HUES48 (cell line): ENCODE results near the gene GOLT1B.
"Not testable (repeated sequence)": the region's sequence is repeated elsewhere in the genome, so short reads cannot be mapped to it uniquely, and the experiment has no call there.

Experiments
- H3K27ac ChIP-seq: one replicate; pipeline ENCODE4 v1.7.0; 2013; ENCODE audit warnings: low read depth, low read length, inconsistent platforms
- H3K27me3 ChIP-seq: 2 replicates; pipeline ENCODE4 v1.6.1; 2013; ENCODE audit warnings: mild to moderate bottlenecking, low read length; ENCODE audit not compliant: control insufficient read depth, insufficient read depth
- H3K36me3 ChIP-seq: 2 replicates; pipeline ENCODE4 v1.6.1; 2013; ENCODE audit warnings: low read length; ENCODE audit not compliant: control insufficient read depth, insufficient read depth
- H3K4me1 ChIP-seq: 2 replicates; pipeline ENCODE4 v1.6.1; 2013; ENCODE audit warnings: mild to moderate bottlenecking, low read length; ENCODE audit not compliant: control insufficient read depth, insufficient read depth
- H3K4me3 ChIP-seq: 2 replicates; pipeline ENCODE4 v1.5.1; 2013; ENCODE audit warnings: mild to moderate bottlenecking, low read depth, low read length
- H3K9ac ChIP-seq: 2 replicates; pipeline ENCODE4 v1.6.1; 2013; ENCODE audit warnings: mild to moderate bottlenecking, low read depth, low read length, moderate library complexity
- H3K9me3 ChIP-seq: 2 replicates; pipeline ENCODE4 v1.6.1; 2013; ENCODE audit warnings: low read length; ENCODE audit not compliant: control insufficient read depth, insufficient read depth

GOLT1B gene

GRCh38 chr12:21501258-21502163 lies at the start of gene GOLT1B, which contains the start of gene RECQL:
Gene GOLT1B, plus strand, starts transcription at chr12:21501789. Its CDS starts 135 bp downstream, at chr12:21501924.
Gene RECQL, minus strand, starts transcription at chr12:21501635. Its CDS starts 2,065 bp downstream, at chr12:21499570.
- peaks cover 25% of the 10 kb centered on the region for H3K36me3 ChIP-seq
- H3K9ac ChIP-seq, result peak within 1 kb of the TSS; percentile 84
- no peaks in the 10 kb centered on the region for H3K9me3 ChIP-seq
- H3K27ac ChIP-seq, result peak within 1 kb of the TSS; percentile 89
- no peaks in the 10 kb centered on the region for H3K27me3 ChIP-seq
- H3K4me1 ChIP-seq, result peaks cover 9% of the 10 kb centered on the region
- H3K4me3 ChIP-seq, result peak within 1 kb of the TSS; percentile 81

GRCh38 chr12:21453312-21453852 lies 48.2 kb upstream of the GOLT1B start:
- no peaks in the 10 kb centered on the region for H3K9me3 ChIP-seq
- H3K9ac ChIP-seq, result no peak overlapping the region
- no peaks in the 10 kb centered on the region for H3K27me3 ChIP-seq
- H3K27ac ChIP-seq, result no peak overlapping the region
- H3K4me1 ChIP-seq, result no peaks in the 10 kb centered on the region
- peaks cover 5% of the 10 kb centered on the region; the same call in 1 of the 2 replicates for H3K36me3 ChIP-seq
- H3K4me3 ChIP-seq, result no peak overlapping the region

- Histone ChIP-seq H3K36me3 (peaks cover 7% of the 10 kb centered on the region; the same call in 1 of the 2 replicates), H3K9me3 (no peaks in the 10 kb centered on the region), H3K9ac (no peak overlapping the region), H3K27me3 (no peaks in the 10 kb centered on the region), H3K4me1 (no peaks in the 10 kb centered on the region), H3K4me3 (no peak overlapping the region), H3K27ac (no peak overlapping the region)
Measured at GRCh38 chr12:21456291-21456780, 45.3 kb upstream of the GOLT1B start.

GRCh38 chr12:21459474-21459873 lies 42.1 kb upstream of the GOLT1B start:
- Histone ChIP-seq H3K27ac (no peak overlapping the region), H3K27me3 (no peaks in the 10 kb centered on the region), H3K36me3 (peaks cover 8% of the 10 kb centered on the region; the same call in 1 of the 2 replicates), H3K9me3 (no peaks in the 10 kb centered on the region), H3K4me1 (no peaks in the 10 kb centered on the region), H3K9ac (no peak overlapping the region), H3K4me3 (no peak overlapping the region)

- not testable (repeated sequence) for H3K27me3 ChIP-seq, H3K9ac ChIP-seq, H3K4me3 ChIP-seq, H3K4me1 ChIP-seq, H3K9me3 ChIP-seq, H3K27ac ChIP-seq
- peaks cover 33% of the 10 kb centered on the region for H3K36me3 ChIP-seq
Measured at GRCh38 chr12:21467334-21467733, 34.3 kb upstream of the GOLT1B start.

GRCh38 chr12:21471294-21471693 lies 30.3 kb upstream of the GOLT1B start:
- Histone ChIP-seq H3K27ac (no peak overlapping the region), H3K9me3 (no peaks in the 10 kb centered on the region), H3K27me3 (no peaks in the 10 kb centered on the region), H3K36me3 (peaks cover 72% of the 10 kb centered on the region), H3K4me3 (no peak overlapping the region), H3K9ac (no peak overlapping the region), H3K4me1 (no peaks in the 10 kb centered on the region)

GRCh38 chr12:21472197-21472823 lies 29.3 kb upstream of the GOLT1B start:
- peaks cover 82% of the 10 kb centered on the region for H3K36me3 ChIP-seq
- no peaks in the 10 kb centered on the region for H3K9me3 ChIP-seq
- no peak overlapping the region for H3K4me3 ChIP-seq
- no peaks in the 10 kb centered on the region for H3K4me1 ChIP-seq
- no peak overlapping the region for H3K27ac ChIP-seq
- no peaks in the 10 kb centered on the region for H3K27me3 ChIP-seq
- H3K9ac ChIP-seq, result no peak overlapping the region

- no peaks in the 10 kb centered on the region for H3K27me3 ChIP-seq
- no peaks in the 10 kb centered on the region for H3K9me3 ChIP-seq
- no peak overlapping the region for H3K27ac ChIP-seq
- peaks cover 85% of the 10 kb centered on the region for H3K36me3 ChIP-seq
- H3K9ac ChIP-seq, result no peak overlapping the region
- H3K4me1 ChIP-seq, result no peaks in the 10 kb centered on the region
- no peak overlapping the region for H3K4me3 ChIP-seq
Measured at GRCh38 chr12:21475552-21475951, 26.0 kb upstream of the GOLT1B start.

- peaks cover 88% of the 10 kb centered on the region for H3K36me3 ChIP-seq
- H3K9ac ChIP-seq, result no peak overlapping the region
- no peaks in the 10 kb centered on the region for H3K27me3 ChIP-seq
- no peak overlapping the region for H3K27ac ChIP-seq
- no peaks in the 10 kb centered on the region for H3K9me3 ChIP-seq
- H3K4me1 ChIP-seq, result no peaks in the 10 kb centered on the region
- H3K4me3 ChIP-seq, result no peak overlapping the region
Measured at GRCh38 chr12:21476949-21477348, 24.6 kb upstream of the GOLT1B start.

- Histone ChIP-seq H3K27me3 (no peaks in the 10 kb centered on the region), H3K4me1 (no peaks in the 10 kb centered on the region), H3K4me3 (no peak overlapping the region), H3K9ac (no peak overlapping the region; the same call in 1 of the 2 replicates), H3K9me3 (no peaks in the 10 kb centered on the region), H3K27ac (no peak overlapping the region), H3K36me3 (peaks cover 86% of the 10 kb centered on the region)
Measured at GRCh38 chr12:21478756-21479455, 22.7 kb upstream of the GOLT1B start.
